ENCODE results near the gene ANKRD52. TPM values are rescaled to one million over a fixed set of nuclear protein-coding genes. Genes with fewer than 3 reads are reported as not detected.

The ANKRD52 gene
- total RNA-seq, 2 donors from 2014 or later = 15.2 to 21.0 TPM

- DNase-seq (no peak), ATAC-seq (no peak)
- H3K4me3 ChIP-seq = peak overlapping the region; percentile 9 to 66
- no peaks in the 10 kb centered on the region for H3K9me3 ChIP-seq
- WGBS, 2 donors = 8 to 11% methylated on average over 4 of the region's 4 CpGs
- no peaks in the 10 kb centered on the region for H3K36me3 ChIP-seq (replicated peaks in 1 of 2; ENCODE audit: insufficient read depth in 1 of 2, low read depth in 2 of 2)
- peaks cover 45% of the 10 kb centered on the region for H3K4me1 ChIP-seq
- TF ChIP-seq POLR2A (IDR thresholded peaks at IDR 0.05) (no peak), CTCF (IDR thresholded peaks at IDR 0.05) (peak in 1 of 7 experiments; percentile 3)
- peak overlapping the region; percentile 96 to 98 (median 98) for H3K27ac ChIP-seq
- intact Hi-C loops (cut with DNase I) = no loop called here
- no peaks in the 10 kb centered on the region for H3K27me3 ChIP-seq
These were observed 35.7 kb downstream of the ANKRD52 start for GRCh38 chr12:56222531-56222895.

- Histone ChIP-seq H3K4me3 (peak within 1 kb of the TSS; percentile 52 to 66), H3K9me3 (no peaks in the 10 kb centered on the region), H3K4me1 (peaks cover 45% of the 10 kb centered on the region), H3K27me3 (no peaks in the 10 kb centered on the region), H3K36me3 (replicated peaks in 1 of 2; ENCODE audit: insufficient read depth in 1 of 2, low read depth in 2 of 2) (no peaks in the 10 kb centered on the region), H3K27ac (peak within 1 kb of the TSS; percentile 96 to 98 (median 98))
- intact Hi-C loops (cut with DNase I) = no loop called here
- 0 to 1% methylated on average over 11 to 42 of the region's 42 CpGs for WGBS, 2 donors
- DNase-seq = peak; percentile 98 to 99 (median 98)
- TF ChIP-seq CTCF (IDR thresholded peaks at IDR 0.05) (peak in 2 of 7 experiments; percentile 24 to 27), POLR2A (IDR thresholded peaks at IDR 0.05) (peak; percentile 94 to 98 (median 98))
- ATAC-seq = peak; percentile 85
These were observed 36.2 kb downstream of the ANKRD52 start, which contains the start of gene RNF41 for GRCh38 chr12:56221757-56222530. Gene RNF41, minus strand, starts transcription at chr12:56221922. Its CDS starts 7,875 bp downstream, at chr12:56214047.

GRCh38 chr12:56221232-56221756 lies 36.9 kb downstream of the ANKRD52 start:
- H3K27me3 ChIP-seq = no peaks in the 10 kb centered on the region
- peak overlapping the region; percentile 52 to 66 for H3K4me3 ChIP-seq
- peak; percentile 58 to 67 (median 62) for DNase-seq
- no peaks in the 10 kb centered on the region for H3K9me3 ChIP-seq
- peaks cover 49% of the 10 kb centered on the region for H3K4me1 ChIP-seq
- 0 to 1% methylated on average over 20 to 21 of the region's 21 CpGs for WGBS, 2 donors
- H3K36me3 ChIP-seq (replicated peaks in 1 of 2; ENCODE audit: insufficient read depth in 1 of 2, low read depth in 2 of 2) = no peaks in the 10 kb centered on the region
- peak overlapping the region; percentile 96 to 98 (median 98) for H3K27ac ChIP-seq
- intact Hi-C loops (cut with DNase I) = no loop called here
- TF ChIP-seq POLR2A (IDR thresholded peaks at IDR 0.05) (no peak), CTCF (IDR thresholded peaks at IDR 0.05) (no peak)
- ATAC-seq = no peak

- H3K27me3 ChIP-seq = no peaks in the 10 kb centered on the region
- intact Hi-C loops (cut with DNase I) = no loop called here
- TF ChIP-seq POLR2A (IDR thresholded peaks at IDR 0.05) (no peak), CTCF (IDR thresholded peaks at IDR 0.05) (no peak)
- DNase-seq (peak in 2 of 4 donors; percentile 7 to 41), ATAC-seq (no peak)
- WGBS, 2 donors = 4 to 6% methylated on average over 10 of the region's 10 CpGs
- peaks cover 52% of the 10 kb centered on the region for H3K4me1 ChIP-seq
- peak overlapping the region; percentile 96 to 98 (median 98) for H3K27ac ChIP-seq
- H3K4me3 ChIP-seq = peak overlapping the region; percentile 52 to 66
- no peaks in the 10 kb centered on the region for H3K9me3 ChIP-seq
- no peaks in the 10 kb centered on the region for H3K36me3 ChIP-seq (replicated peaks in 1 of 2; ENCODE audit: insufficient read depth in 1 of 2, low read depth in 2 of 2)
These were observed 37.5 kb downstream of the ANKRD52 start for GRCh38 chr12:56220611-56221231.
